Activated CD4-positive, alpha-beta T cell treated with anti-CD3 and anti-CD28 coated beads, Interleukin-2, amount 50 U/mL, for 48 hours (primary cell): ENCODE results near the gene DAD1.
"Not testable (repeated sequence)": the region's sequence is repeated elsewhere in the genome, so short reads cannot be mapped to it uniquely, and the experiment has no call there.

Experiments
- DNase-seq, 2 experiments: peaks; one replicate each; pipeline ENCODE4 v3.0.0-alpha.2; 2020

DAD1 gene

GRCh38 chr14:22589096-22589839 is at the start of gene DAD1:
DAD1 (minus strand) TSS chr14:22589224; CDS start chr14:22589157, 67 bp downstream.
- DNase-seq: peak; percentile 98 to 99

- DNase-seq: not testable (repeated sequence)
Observed at GRCh38 chr14:22635980-22636379, 47.0 kb upstream of the DAD1 start.

- DNase-seq: no peak
Observed at GRCh38 chr14:22634233-22634900, 45.3 kb upstream of the DAD1 start.

GRCh38 chr14:22630486-22630885 is 41.5 kb upstream of the DAD1 start:
- no peak for DNase-seq

GRCh38 chr14:22630066-22630465 is 41.0 kb upstream of the DAD1 start:
- DNase-seq: no peak

GRCh38 chr14:22629361-22629760 is 40.3 kb upstream of the DAD1 start:
- no peak for DNase-seq

- no peak for DNase-seq
Observed at GRCh38 chr14:22627506-22628263, 38.7 kb upstream of the DAD1 start.

- DNase-seq: no peak
Observed at GRCh38 chr14:22626590-22626989, 37.6 kb upstream of the DAD1 start.

GRCh38 chr14:22623047-22623446 is 34.0 kb upstream of the DAD1 start:
- DNase-seq: no peak

- no peak for DNase-seq
Observed at GRCh38 chr14:22622255-22622654, 33.2 kb upstream of the DAD1 start.

- DNase-seq: not testable (repeated sequence)
Observed at GRCh38 chr14:22615765-22616164, 26.7 kb upstream of the DAD1 start.

GRCh38 chr14:22614240-22614799 is 25.3 kb upstream of the DAD1 start:
- DNase-seq: no peak

GRCh38 chr14:22613736-22614239 is 24.8 kb upstream of the DAD1 start:
- DNase-seq: no peak

- no peak for DNase-seq
Observed at GRCh38 chr14:22613106-22613695, 24.2 kb upstream of the DAD1 start.

GRCh38 chr14:22610931-22611330 is 21.9 kb upstream of the DAD1 start:
- DNase-seq: no peak

GRCh38 chr14:22607291-22607690 is 18.3 kb upstream of the DAD1 start:
- DNase-seq: no peak

GRCh38 chr14:22606380-22606779 is 17.4 kb upstream of the DAD1 start:
- DNase-seq: no peak

GRCh38 chr14:22602862-22603261 is 13.8 kb upstream of the DAD1 start:
- DNase-seq: no peak

GRCh38 chr14:22601996-22602395 is 13.0 kb upstream of the DAD1 start:
- no peak for DNase-seq

GRCh38 chr14:22601456-22601855 is 12.4 kb upstream of the DAD1 start:
- DNase-seq: no peak

GRCh38 chr14:22600027-22600426 is 11.0 kb upstream of the DAD1 start:
- no peak for DNase-seq

GRCh38 chr14:22599349-22599748 is 10.3 kb upstream of the DAD1 start:
- no peak for DNase-seq

GRCh38 chr14:22598896-22599244 is 9.8 kb upstream of the DAD1 start:
- DNase-seq: peak; percentile 38 to 56
